Measurements from ENCODE around the gene AIG1.

AIG1 gene

DNA sequence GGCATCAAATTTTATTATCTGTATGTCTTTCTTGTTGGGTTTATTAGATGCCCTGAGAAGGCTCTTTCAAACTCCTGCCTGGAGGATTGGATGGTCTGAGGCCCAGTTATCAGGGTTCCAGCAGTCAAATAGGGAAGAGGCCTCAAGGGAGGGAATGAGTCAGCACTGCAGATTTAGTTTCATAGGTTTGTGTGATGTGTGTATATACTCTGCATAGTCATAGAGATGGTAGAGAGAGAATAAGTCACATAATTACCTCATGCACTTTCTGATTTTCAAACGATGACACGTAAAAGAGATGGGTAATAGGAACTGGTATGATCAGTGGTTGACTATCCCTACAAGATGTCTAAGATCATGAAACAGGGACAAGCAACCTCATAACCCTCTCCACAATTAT lies 307.7 kb downstream of the AIG1 start:
- no peak for DNase-seq (ENCODE audit: low read depth in 2 of 2)

- DNase-seq (ENCODE audit: low read depth in 2 of 2), result no peak
Measured at GRCh38 chr6:143369971-143370370, 309.3 kb downstream of the AIG1 start.

- no peak for DNase-seq (ENCODE audit: low read depth in 2 of 2)
Measured at GRCh38 chr6:143370812-143371370, 310.2 kb downstream of the AIG1 start.

DNA sequence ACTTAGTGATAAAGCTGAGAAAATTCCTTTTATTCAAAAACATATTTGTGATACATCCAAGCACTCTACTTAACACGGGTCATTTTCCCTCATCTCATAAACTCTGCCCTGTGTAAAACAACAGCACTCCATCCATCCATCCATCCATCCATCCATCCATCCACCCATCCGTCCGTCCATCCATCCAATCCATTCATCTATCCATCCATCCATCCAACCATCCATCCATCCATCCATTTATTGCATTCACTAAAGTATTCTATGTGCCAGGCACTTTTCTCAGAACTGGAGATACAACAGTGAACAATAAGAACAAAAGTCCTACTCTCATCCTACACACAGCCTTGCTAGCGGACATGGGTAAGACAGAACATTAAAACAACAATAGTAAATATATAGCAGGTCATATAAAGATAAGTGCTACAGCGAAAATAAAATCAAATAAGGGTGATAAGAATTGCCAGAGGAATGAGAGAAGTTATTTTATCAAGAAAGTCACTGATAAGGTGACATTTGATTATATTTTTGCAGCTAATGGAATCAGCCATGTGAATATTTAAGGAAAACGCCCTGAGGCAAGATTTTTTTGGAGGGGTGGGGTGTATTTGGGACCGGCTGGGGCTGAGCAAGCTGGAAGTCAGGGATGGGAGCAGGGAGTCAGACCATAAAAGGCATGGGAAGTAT lies 311.7 kb downstream of the AIG1 start:
- no peak for DNase-seq (ENCODE audit: low read depth in 2 of 2)

DNA sequence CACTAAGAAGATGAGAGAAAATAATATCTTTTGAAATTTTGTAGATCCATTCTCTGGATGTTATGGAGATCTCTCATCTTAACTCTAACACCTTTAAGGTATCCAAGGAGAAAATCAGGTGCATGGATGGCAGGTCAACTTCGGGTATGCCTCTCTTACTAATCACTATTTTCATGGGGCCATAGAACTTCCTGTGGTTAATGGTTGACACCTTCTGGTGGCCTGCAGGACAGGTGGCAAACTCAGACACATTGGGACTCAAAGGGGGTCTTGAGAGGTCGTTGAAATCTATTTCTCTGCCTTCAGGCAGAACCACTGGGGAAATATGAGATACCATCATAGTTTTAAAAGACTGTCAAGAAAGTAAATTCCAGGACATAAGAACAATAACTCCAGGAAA lies 313.3 kb downstream of the AIG1 start:
- no peak for DNase-seq (ENCODE audit: low read depth in 2 of 2)

DNA sequence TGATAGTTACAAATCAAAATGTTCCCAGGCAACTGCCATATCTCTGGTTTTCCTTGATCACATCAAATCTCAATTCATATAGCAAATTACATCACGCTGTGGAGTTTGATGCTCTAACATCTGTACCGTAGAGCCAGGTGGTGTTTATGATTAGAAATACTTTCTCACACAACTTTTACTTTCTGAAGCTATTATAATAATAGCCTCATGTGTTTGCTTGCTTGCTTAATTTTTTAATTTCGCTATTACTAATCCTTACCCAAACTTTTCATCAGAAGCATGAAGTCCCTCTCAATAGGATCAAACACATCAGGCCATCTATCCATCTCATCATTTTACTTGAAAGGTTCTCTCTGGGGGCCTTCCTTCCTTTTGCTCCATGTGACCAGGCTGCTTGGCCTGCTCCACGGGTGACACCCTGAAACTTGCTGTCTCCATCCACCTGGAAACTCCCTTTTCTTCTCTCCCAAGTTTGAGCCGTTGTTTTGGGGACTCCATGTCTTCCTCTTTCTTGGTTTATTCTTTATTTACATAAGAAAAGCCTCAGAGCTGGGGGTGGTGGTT lies 314.4 kb downstream of the AIG1 start:
- no peak for DNase-seq (ENCODE audit: low read depth in 2 of 2)

DNA sequence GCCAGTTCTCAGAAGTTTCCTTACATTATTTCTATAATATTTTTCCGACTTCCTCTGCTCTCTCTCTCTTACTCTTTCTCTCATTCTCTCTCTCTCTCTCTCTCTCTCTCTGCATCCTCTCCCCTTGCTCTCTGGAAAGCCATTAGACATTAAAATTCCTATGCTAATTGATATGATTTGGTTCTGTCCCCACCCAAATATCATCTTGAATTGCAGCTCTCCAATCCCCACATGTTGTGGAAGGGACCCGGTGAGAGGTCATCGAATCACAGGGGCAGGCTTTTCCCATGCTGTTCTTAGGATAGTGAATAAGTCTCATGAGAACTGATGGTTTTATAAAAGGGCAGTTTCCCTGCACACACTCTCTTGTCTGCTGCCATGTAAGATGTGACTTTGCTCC lies 315.7 kb downstream of the AIG1 start:
- DNase-seq (ENCODE audit: low read depth in 2 of 2), result no peak

DNA sequence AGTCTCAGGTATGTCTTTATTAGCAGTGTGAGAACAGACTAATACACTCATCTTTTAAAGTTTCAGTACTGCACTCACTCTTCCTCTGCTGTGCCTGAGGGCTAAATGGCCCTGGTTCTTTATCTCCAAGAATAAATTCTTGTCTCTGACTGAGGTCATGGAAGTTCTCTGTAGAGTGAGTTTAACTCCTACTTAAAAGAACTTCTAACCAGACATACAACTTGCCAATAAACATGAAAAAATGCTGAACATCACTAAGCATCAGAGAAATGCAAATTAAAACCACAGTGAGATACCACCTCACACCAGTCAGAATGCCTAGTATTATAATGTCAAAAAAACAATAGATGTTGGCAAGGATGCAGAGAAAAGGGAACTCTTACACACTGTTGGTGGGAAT lies 316.2 kb downstream of the AIG1 start:
- DNase-seq (ENCODE audit: low read depth in 2 of 2), result no peak

GRCh38 chr6:143385636-143386035 lies 324.9 kb downstream of the AIG1 start:
- DNase-seq (ENCODE audit: low read depth in 2 of 2), result no peak

DNA sequence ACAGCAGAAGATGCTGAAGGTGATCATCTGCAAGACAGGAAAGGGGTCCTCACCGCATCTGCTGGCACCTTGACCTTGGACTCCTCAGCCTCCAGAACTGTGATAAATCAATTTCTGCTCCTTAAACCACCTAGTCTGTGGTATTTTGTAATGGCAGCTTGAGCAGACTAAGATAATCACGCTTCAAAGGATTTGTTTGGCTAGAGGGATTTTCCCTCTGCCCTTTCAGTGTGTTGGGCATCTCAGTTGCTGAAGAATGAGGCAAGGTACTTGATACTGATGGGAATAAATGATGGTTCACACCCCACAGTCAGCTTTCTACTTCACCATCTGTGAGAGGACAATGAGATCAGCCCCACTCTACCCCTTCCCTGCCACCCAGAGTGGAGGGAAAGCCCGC lies 329.6 kb downstream of the AIG1 start:
- no peak for DNase-seq (ENCODE audit: low read depth in 2 of 2)
